HepG2 (cell line): Measurements from ENCODE around the gene TAF9B. TPM values are rescaled to one million over a fixed set of nuclear protein-coding genes. Genes with fewer than 3 reads are reported as not detected.

Experiments
- CHCHD3 ChIP-seq: sonication (generic); formaldehyde crosslinking; IDR thresholded peaks from 2 replicates; pipeline ENCODE4 v1.8.0; 2022; ENCODE audit warnings: mild to moderate bottlenecking, missing genetic modification reagents, moderate library complexity
- KLF15 ChIP-seq: sonication (generic); formaldehyde crosslinking; IDR thresholded peaks from 2 replicates; pipeline ENCODE4 v1.8.1; 2023; ENCODE audit warnings: borderline replicate concordance, mild to moderate bottlenecking, inconsistent platforms, missing genetic modification reagents, mixed read lengths
- MAFF ChIP-seq: IDR thresholded peaks from 2 replicates; pipeline ENCODE4 v1.6.1; 2011; ENCODE audit warnings: low read depth, low read length, improper control_type of control experiment
- NCOA2 ChIP-seq: sonication (generic); formaldehyde crosslinking; IDR thresholded peaks from 2 replicates; pipeline ENCODE4 v1.8.0; 2022; ENCODE audit warnings: inconsistent platforms
- PHF20 ChIP-seq: sonication (generic); formaldehyde crosslinking; IDR thresholded peaks from 2 replicates; pipeline ENCODE4 v1.5.0; 2020; ENCODE audit warnings: mild to moderate bottlenecking, missing genetic modification reagents
- POLR2AphosphoS2 ChIP-seq: IDR thresholded peaks from 2 replicates; pipeline ENCODE4 v1.6.1; 2011; ENCODE audit warnings: low read depth, low read length, improper control_type of control experiment
- SMARCC2 ChIP-seq: fragments of 450-650 bp; IDR thresholded peaks from 2 replicates; pipeline ENCODE4 v1.6.1; 2017; ENCODE audit warnings: antibody characterized with exemption, mild to moderate bottlenecking
- SNRNP70 ChIP-seq: fragments of 200-400 bp; formaldehyde crosslinking; IDR thresholded peaks from 2 replicates; pipeline ENCODE4 v1.6.1; 2017; ENCODE audit warnings: mild to moderate bottlenecking, low read depth, low read length, moderate library complexity
- STAG1 ChIP-seq: sonication (generic); formaldehyde crosslinking; IDR thresholded peaks from 2 replicates; pipeline ENCODE4 v1.4.0; 2020; ENCODE audit warnings: missing genetic modification reagents
- ZBTB20 ChIP-seq: sonication (generic); formaldehyde crosslinking; IDR thresholded peaks from 2 replicates; pipeline ENCODE4 v1.8.1; 2023; ENCODE audit warnings: missing genetic modification reagents, low read depth, mild to moderate bottlenecking, borderline replicate concordance
- ZNF17 ChIP-seq: sonication (generic); formaldehyde crosslinking; IDR thresholded peaks from 2 replicates; pipeline ENCODE4 v1.5.0; 2020; ENCODE audit warnings: mild to moderate bottlenecking, missing genetic modification reagents
- ZNF510 ChIP-seq: sonication (generic); formaldehyde crosslinking; IDR thresholded peaks from 2 replicates; pipeline ENCODE4 v1.4.0; 2020; ENCODE audit warnings: low read depth, mild to moderate bottlenecking, missing genetic modification reagents
- ZNF644 ChIP-seq: IDR thresholded peaks from 2 replicates; pipeline ENCODE4 v1.6.1; 2016; ENCODE audit warnings: low read depth
- ZNF709 ChIP-seq: sonication (generic); formaldehyde crosslinking; IDR thresholded peaks from 2 replicates; pipeline ENCODE4 v1.5.0; 2020; ENCODE audit warnings: mild to moderate bottlenecking, missing genetic modification reagents
- polyA plus RNA-seq, 8 experiments: library from polyadenylated mRNA; depleted of rRNA in 3 of 8; stranded (reverse) in 7 of 8; unstranded in 1 of 8; fragments of >200 nt; fragmentation: Illumina TruSeq in 4 of 8; extraction: Trizol in 4 of 8; gene quantifications; 2 replicates each; pipeline versions ENCODE4 v1.2.1 to v1.2.3, GENCODE V29; 2011 to 2016; ENCODE audit warnings: low read depth in 4 of 8, missing spikeins in 1 of 8, mixed read lengths in 1 of 8; ENCODE audit not compliant: insufficient read depth in 1 of 8
- total RNA-seq, 5 experiments: library from RNA; depleted of rRNA; stranded (reverse); fragments of >200 nt; fragmentation: Illumina TruSeq; extraction: Trizol; gene quantifications; 2 replicates each; pipeline ENCODE4 v1.2.3, GENCODE V29; 2016; ENCODE audit warnings: low read depth in 1 of 5
- TF ChIP-seq, protein P1 (sequence below): sonication (generic); formaldehyde crosslinking; IDR thresholded peaks from 2 replicates; pipeline ENCODE4 v1.4.0; 2020; ENCODE audit warnings: mild to moderate bottlenecking, low read depth, missing genetic modification reagents
- TF ChIP-seq, protein P2 (sequence below): sonication (generic); formaldehyde crosslinking; IDR thresholded peaks from 2 replicates; pipeline ENCODE4 v1.4.0; 2020; ENCODE audit warnings: missing genetic modification reagents, borderline replicate concordance
- TF ChIP-seq, protein P3 (sequence below): IDR thresholded peaks from 2 replicates; pipeline ENCODE4 v1.6.1; 2016; ENCODE audit warnings: low read depth, missing genetic modification reagents, missing compliant biosample characterization
- TF ChIP-seq, protein P4 (sequence below): sonication (generic); formaldehyde crosslinking; IDR thresholded peaks from 2 replicates; pipeline ENCODE4 v1.4.0; 2020; ENCODE audit warnings: mild to moderate bottlenecking, missing genetic modification reagents

TAF9B gene
- total and polyA plus RNA-seq, 2 of the 13 experiments (the other 11 are each of a cell fraction or from before 2014, with no cell fraction given): 10.8 to 15.2 TPM

DNA sequence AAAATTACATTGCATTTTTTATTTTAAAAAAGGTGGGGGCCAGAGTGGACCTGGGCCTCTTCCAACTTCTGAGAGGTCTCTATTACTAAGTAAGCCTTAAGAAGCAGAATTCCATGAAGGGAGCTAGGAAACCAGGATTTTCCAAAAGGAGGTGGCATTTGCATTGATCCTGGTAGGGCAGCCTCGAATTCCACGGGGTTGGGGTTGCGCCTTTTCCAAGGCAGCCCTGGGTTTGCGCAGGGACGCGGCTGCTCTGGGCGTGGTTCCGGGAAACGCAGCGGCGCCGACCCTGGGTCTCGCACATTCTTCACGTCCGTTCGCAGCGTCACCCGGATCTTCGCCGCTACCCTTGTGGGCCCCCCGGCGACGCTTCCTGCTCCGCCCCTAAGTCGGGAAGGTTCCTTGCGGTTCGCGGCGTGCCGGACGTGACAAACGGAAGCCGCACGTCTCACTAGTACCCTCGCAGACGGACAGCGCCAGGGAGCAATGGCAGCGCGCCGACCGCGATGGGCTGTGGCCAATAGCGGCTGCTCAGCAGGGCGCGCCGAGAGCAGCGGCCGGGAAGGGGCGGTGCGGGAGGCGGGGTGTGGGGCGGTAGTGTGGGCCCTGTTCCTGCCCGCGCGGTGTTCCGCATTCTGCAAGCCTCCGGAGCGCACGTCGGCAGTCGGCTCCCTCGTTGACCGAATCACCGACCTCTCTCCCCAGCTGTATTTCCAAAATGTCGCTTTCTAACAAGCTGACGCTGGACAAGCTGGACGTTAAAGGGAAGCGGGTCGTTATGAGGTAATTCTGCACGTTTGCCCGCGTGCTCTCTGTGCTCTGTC, 35.6 kb downstream of the TAF9B start, which contains the start of gene PGK1 (continued):
- TF ChIP-seq ZNF709: peak; percentile 90; the same call in 1 of the 2 replicates
- TF ChIP-seq SNRNP70: no peak
- TF ChIP-seq, protein P1, sequence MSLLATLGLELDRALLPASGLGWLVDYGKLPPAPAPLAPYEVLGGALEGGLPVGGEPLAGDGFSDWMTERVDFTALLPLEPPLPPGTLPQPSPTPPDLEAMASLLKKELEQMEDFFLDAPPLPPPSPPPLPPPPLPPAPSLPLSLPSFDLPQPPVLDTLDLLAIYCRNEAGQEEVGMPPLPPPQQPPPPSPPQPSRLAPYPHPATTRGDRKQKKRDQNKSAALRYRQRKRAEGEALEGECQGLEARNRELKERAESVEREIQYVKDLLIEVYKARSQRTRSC (CRISPR knock-in tag): no peak
- TF ChIP-seq POLR2AphosphoS2: no peak
- TF ChIP-seq ZNF510: 0 out of 2 replicates have a peak, but pooled peaks have one; percentile 71
- TF ChIP-seq STAG1 (CRISPR knock-in tag): no peak
- TF ChIP-seq, protein P2, sequence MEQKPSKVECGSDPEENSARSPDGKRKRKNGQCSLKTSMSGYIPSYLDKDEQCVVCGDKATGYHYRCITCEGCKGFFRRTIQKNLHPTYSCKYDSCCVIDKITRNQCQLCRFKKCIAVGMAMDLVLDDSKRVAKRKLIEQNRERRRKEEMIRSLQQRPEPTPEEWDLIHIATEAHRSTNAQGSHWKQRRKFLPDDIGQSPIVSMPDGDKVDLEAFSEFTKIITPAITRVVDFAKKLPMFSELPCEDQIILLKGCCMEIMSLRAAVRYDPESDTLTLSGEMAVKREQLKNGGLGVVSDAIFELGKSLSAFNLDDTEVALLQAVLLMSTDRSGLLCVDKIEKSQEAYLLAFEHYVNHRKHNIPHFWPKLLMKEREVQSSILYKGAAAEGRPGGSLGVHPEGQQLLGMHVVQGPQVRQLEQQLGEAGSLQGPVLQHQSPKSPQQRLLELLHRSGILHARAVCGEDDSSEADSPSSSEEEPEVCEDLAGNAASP (CRISPR knock-in tag): no peak
- peak; percentile 43 for TF ChIP-seq NCOA2
- TF ChIP-seq MAFF: no peak
- TF ChIP-seq ZBTB20 (CRISPR knock-in tag): peak; percentile 51; the same call in 1 of the 2 replicates
- TF ChIP-seq, protein P3, sequence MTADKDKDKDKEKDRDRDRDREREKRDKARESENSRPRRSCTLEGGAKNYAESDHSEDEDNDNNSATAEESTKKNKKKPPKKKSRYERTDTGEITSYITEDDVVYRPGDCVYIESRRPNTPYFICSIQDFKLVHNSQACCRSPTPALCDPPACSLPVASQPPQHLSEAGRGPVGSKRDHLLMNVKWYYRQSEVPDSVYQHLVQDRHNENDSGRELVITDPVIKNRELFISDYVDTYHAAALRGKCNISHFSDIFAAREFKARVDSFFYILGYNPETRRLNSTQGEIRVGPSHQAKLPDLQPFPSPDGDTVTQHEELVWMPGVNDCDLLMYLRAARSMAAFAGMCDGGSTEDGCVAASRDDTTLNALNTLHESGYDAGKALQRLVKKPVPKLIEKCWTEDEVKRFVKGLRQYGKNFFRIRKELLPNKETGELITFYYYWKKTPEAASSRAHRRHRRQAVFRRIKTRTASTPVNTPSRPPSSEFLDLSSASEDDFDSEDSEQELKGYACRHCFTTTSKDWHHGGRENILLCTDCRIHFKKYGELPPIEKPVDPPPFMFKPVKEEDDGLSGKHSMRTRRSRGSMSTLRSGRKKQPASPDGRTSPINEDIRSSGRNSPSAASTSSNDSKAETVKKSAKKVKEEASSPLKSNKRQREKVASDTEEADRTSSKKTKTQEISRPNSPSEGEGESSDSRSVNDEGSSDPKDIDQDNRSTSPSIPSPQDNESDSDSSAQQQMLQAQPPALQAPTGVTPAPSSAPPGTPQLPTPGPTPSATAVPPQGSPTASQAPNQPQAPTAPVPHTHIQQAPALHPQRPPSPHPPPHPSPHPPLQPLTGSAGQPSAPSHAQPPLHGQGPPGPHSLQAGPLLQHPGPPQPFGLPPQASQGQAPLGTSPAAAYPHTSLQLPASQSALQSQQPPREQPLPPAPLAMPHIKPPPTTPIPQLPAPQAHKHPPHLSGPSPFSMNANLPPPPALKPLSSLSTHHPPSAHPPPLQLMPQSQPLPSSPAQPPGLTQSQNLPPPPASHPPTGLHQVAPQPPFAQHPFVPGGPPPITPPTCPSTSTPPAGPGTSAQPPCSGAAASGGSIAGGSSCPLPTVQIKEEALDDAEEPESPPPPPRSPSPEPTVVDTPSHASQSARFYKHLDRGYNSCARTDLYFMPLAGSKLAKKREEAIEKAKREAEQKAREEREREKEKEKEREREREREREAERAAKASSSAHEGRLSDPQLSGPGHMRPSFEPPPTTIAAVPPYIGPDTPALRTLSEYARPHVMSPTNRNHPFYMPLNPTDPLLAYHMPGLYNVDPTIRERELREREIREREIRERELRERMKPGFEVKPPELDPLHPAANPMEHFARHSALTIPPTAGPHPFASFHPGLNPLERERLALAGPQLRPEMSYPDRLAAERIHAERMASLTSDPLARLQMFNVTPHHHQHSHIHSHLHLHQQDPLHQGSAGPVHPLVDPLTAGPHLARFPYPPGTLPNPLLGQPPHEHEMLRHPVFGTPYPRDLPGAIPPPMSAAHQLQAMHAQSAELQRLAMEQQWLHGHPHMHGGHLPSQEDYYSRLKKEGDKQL: 0 out of 2 replicates have a peak, but pooled peaks have one; percentile 16
- TF ChIP-seq, protein P4, sequence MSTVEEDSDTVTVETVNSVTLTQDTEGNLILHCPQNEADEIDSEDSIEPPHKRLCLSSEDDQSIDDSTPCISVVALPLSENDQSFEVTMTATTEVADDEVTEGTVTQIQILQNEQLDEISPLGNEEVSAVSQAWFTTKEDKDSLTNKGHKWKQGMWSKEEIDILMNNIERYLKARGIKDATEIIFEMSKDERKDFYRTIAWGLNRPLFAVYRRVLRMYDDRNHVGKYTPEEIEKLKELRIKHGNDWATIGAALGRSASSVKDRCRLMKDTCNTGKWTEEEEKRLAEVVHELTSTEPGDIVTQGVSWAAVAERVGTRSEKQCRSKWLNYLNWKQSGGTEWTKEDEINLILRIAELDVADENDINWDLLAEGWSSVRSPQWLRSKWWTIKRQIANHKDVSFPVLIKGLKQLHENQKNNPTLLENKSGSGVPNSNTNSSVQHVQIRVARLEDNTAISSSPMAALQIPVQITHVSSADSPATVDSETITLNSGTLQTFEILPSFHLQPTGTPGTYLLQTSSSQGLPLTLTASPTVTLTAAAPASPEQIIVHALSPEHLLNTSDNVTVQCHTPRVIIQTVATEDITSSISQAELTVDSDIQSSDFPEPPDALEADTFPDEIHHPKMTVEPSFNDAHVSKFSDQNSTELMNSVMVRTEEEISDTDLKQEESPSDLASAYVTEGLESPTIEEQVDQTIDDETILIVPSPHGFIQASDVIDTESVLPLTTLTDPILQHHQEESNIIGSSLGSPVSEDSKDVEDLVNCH (CRISPR knock-in tag): no peak
- TF ChIP-seq ZNF17 (CRISPR knock-in tag): no peak
- 0 out of 2 replicates have a peak, but pooled peaks have one; percentile 35 for TF ChIP-seq KLF15 (CRISPR knock-in tag)
- no peak for TF ChIP-seq CHCHD3
- peak; percentile 68 for TF ChIP-seq PHF20 (CRISPR knock-in tag)
- TF ChIP-seq SMARCC2: no peak
- 0 out of 2 replicates have a peak, but pooled peaks have one; percentile 15 for TF ChIP-seq ZNF644 (CRISPR knock-in tag)
